H9 (cell line): ENCODE results near the gene WDR7. TPM values are rescaled to one million over a fixed set of nuclear protein-coding genes. Genes with fewer than 3 reads are reported as not detected.

Experiments
- DNase-seq: peaks from one replicate; pipeline ENCODE4 v3.0.0-alpha.2; 2017
- H2AFZ ChIP-seq: one replicate; pipeline ENCODE4 v1.6.1; 2013; ENCODE audit warnings: mild to moderate bottlenecking, low read length, control low read depth, moderate library complexity
- H2AK5ac ChIP-seq: 2 replicates; pipeline ENCODE4 v1.6.1; 2013; ENCODE audit warnings: low read length, control low read depth, mixed read lengths; ENCODE audit not compliant: insufficient read length
- H2BK120ac ChIP-seq: one replicate; pipeline ENCODE4 v1.6.1; 2013; ENCODE audit warnings: low read depth, mild to moderate bottlenecking, low read length, control low read depth, inconsistent platforms; ENCODE audit not compliant: poor library complexity, severe bottlenecking
- H2BK12ac ChIP-seq: 2 replicates; pipeline ENCODE4 v1.6.1; 2013; ENCODE audit warnings: low read length, control low read depth, mixed read lengths, low read depth; ENCODE audit not compliant: insufficient read length
- H2BK15ac ChIP-seq: 2 replicates; pipeline ENCODE4 v1.6.1; 2013; ENCODE audit warnings: low read depth, low read length, control low read depth
- H2BK20ac ChIP-seq: one replicate; pipeline ENCODE4 v1.6.1; 2013; ENCODE audit warnings: low read depth, mild to moderate bottlenecking, low read length, control low read depth, inconsistent platforms; ENCODE audit not compliant: poor library complexity, severe bottlenecking
- H2BK5ac ChIP-seq: 2 replicates; pipeline ENCODE4 v1.6.1; 2013; ENCODE audit warnings: low read length, control low read depth, mixed read lengths; ENCODE audit not compliant: insufficient read length
- H3K14ac ChIP-seq: 2 replicates; pipeline ENCODE4 v1.6.1; 2013; ENCODE audit warnings: low read length, control low read depth; ENCODE audit not compliant: insufficient read depth
- H3K18ac ChIP-seq: 2 replicates; pipeline ENCODE4 v1.6.1; 2013; ENCODE audit warnings: low read depth, mild to moderate bottlenecking, mixed read lengths, low read length, control low read depth; ENCODE audit not compliant: insufficient read length
- H3K23ac ChIP-seq: 2 replicates; pipeline ENCODE4 v1.6.1; 2013; ENCODE audit warnings: low read length, control low read depth, mixed read lengths, low read depth; ENCODE audit not compliant: insufficient read length
- H3K23me2 ChIP-seq: 2 replicates; pipeline ENCODE4 v1.6.1; 2013; ENCODE audit warnings: low read depth, mild to moderate bottlenecking, mixed read lengths, low read length, control low read depth; ENCODE audit not compliant: insufficient read length, poor library complexity, severe bottlenecking
- H3K27ac ChIP-seq: 2 replicates; pipeline ENCODE4 v1.5.1; 2013; ENCODE audit warnings: low read length, control low read depth, mixed read lengths, low read depth; ENCODE audit not compliant: insufficient read length
- H3K27me3 ChIP-seq: 2 replicates; pipeline ENCODE4 v1.6.1; 2013; ENCODE audit warnings: low read length, control low read depth, inconsistent platforms; ENCODE audit not compliant: insufficient read depth
- H3K4ac ChIP-seq: 2 replicates; pipeline ENCODE4 v1.6.1; 2013; ENCODE audit warnings: low read depth, mild to moderate bottlenecking, control low read depth, inconsistent platforms, low read length, moderate library complexity
- H3K4me1 ChIP-seq: 2 replicates; pipeline ENCODE4 v1.6.1; 2013; ENCODE audit warnings: low read length, control low read depth, inconsistent platforms; ENCODE audit not compliant: insufficient read depth
- H3K4me2 ChIP-seq: 2 replicates; pipeline ENCODE4 v1.6.1; 2013; ENCODE audit warnings: low read length, control low read depth, mixed read lengths; ENCODE audit not compliant: insufficient read length, insufficient read depth
- H3K56ac ChIP-seq: 2 replicates; pipeline ENCODE4 v1.6.1; 2013; ENCODE audit warnings: low read depth, mild to moderate bottlenecking, mixed read lengths, low read length, control low read depth; ENCODE audit not compliant: insufficient read length
- H3K79me1 ChIP-seq: 2 replicates; pipeline ENCODE4 v1.6.1; 2013; ENCODE audit warnings: low read depth, mild to moderate bottlenecking, moderate library complexity, low read length, control low read depth, inconsistent platforms; ENCODE audit not compliant: insufficient read depth, poor library complexity, severe bottlenecking
- H3K79me2 ChIP-seq: 2 replicates; pipeline ENCODE4 v1.6.1; 2013; ENCODE audit warnings: low read length, control low read depth, inconsistent platforms; ENCODE audit not compliant: insufficient read depth
- H3K9ac ChIP-seq: 2 replicates; pipeline ENCODE4 v1.6.1; 2013; ENCODE audit warnings: low read length, control low read depth, mixed read lengths; ENCODE audit not compliant: insufficient read length; ENCODE audit errors: extremely low read depth
- H3K9me3 ChIP-seq: one replicate; pipeline ENCODE4 v1.6.1; 2013; ENCODE audit warnings: low read depth, low read length, inconsistent platforms; ENCODE audit not compliant: control insufficient read depth
- H3T11ph ChIP-seq: one replicate; pipeline ENCODE4 v1.6.1; 2013; ENCODE audit warnings: mild to moderate bottlenecking, low read length, control low read depth, inconsistent platforms
- H4K20me1 ChIP-seq: one replicate; pipeline ENCODE4 v1.6.1; 2013; ENCODE audit not compliant: control insufficient read depth, insufficient read length, insufficient read depth
- H4K5ac ChIP-seq: 2 replicates; pipeline ENCODE4 v1.6.1; 2013; ENCODE audit warnings: low read depth, mild to moderate bottlenecking, mixed read lengths, low read length, control low read depth; ENCODE audit not compliant: insufficient read length
- H4K8ac ChIP-seq: replicated peaks from 2 replicates; pipeline ENCODE4 v1.6.1; 2013; ENCODE audit warnings: low read length, control low read depth, mixed read lengths, low read depth; ENCODE audit not compliant: insufficient read length
- H4K91ac ChIP-seq: 2 replicates; pipeline ENCODE4 v1.6.1; 2013; ENCODE audit warnings: low read depth, mild to moderate bottlenecking, moderate library complexity, mixed read lengths, low read length, control low read depth; ENCODE audit not compliant: insufficient read length
- H3K27ac Mint-ChIP-seq, 3 experiments: 2 replicates in 2 of 3; 3 replicates in 1 of 3; pipeline ENCODE4 v1.8.0; 2020 to 2021; ENCODE audit warnings: mixed read lengths in 3 of 3, mild to moderate bottlenecking in 1 of 3, moderate library complexity in 1 of 3
- H3K27me3 Mint-ChIP-seq: 2 replicates; pipeline ENCODE4 v1.8.0; 2021; ENCODE audit warnings: low read depth, mild to moderate bottlenecking, moderate library complexity, mixed read lengths
- H3K36me3 Mint-ChIP-seq, 3 experiments: 2 replicates in 2 of 3; 3 replicates in 1 of 3; pipeline ENCODE4 v1.8.0; 2020 to 2021; ENCODE audit warnings: low read depth in 3 of 3, mixed read lengths in 3 of 3; ENCODE audit not compliant: insufficient read depth in 1 of 3
- H3K4me1 Mint-ChIP-seq, 2 experiments: 2 replicates each; pipeline ENCODE4 v1.8.0; 2020; ENCODE audit warnings: mixed read lengths in 2 of 2
- H3K4me3 Mint-ChIP-seq, 2 experiments: 2 replicates in 1 of 2; 3 replicates in 1 of 2; pipeline ENCODE4 v1.8.0; 2020 to 2021; ENCODE audit warnings: mild to moderate bottlenecking in 2 of 2, mixed read lengths in 2 of 2, moderate library complexity in 1 of 2
- H3K9me3 Mint-ChIP-seq, 2 experiments: 2 replicates in 1 of 2; 3 replicates in 1 of 2; pipeline ENCODE4 v1.8.0; 2020; ENCODE audit warnings: mild to moderate bottlenecking in 2 of 2, mixed read lengths in 2 of 2, moderate library complexity in 1 of 2
- WGBS: extraction: QIAGEN DNeasy Blood & Tissue Kit; methylation state at CpG from one replicate; pipeline ENCODE4 v1.1.7; 2013; ENCODE audit warnings: missing lambda C conversion rate, low lambda C conversion rate, mixed read lengths; ENCODE audit not compliant: insufficient read length; ENCODE audit errors: extremely low coverage; 5-methylcytosine and 5-hydroxymethylcytosine counted together
- total RNA-seq: library from RNA; stranded (reverse); gene quantifications from 2 replicates; pipeline ENCODE4 v1.2.1, GENCODE V29; 2021
- TF ChIP-seq, protein P1 (sequence below): fragments of 200-600 bp; sonication (generic); conservative IDR thresholded peaks from 3 replicates; pipeline ENCODE4 v1.8.0; 2021; ENCODE audit warnings: antibody characterized with exemption, mild to moderate bottlenecking

Gene WDR7
- total RNA-seq, 1 experiment from 2014 or later: 14.8 TPM

- Mint-ChIP-seq H3K4me1 (peaks cover 5 to 6% of the 10 kb centered on the region in 2 experiments; a peak in 3 of 4 replicates), H3K27me3 (no peaks in the 10 kb centered on the region), H3K27ac (no peak overlapping the region), H3K9me3 (no peaks in the 10 kb centered on the region), H3K36me3 (no peaks in the 10 kb centered on the region), H3K4me3 (no peak overlapping the region)
- Histone ChIP-seq H2BK20ac (no peak overlapping the region), H3T11ph (no peak overlapping the region), H3K9ac (no peak overlapping the region), H3K4me2 (no peak overlapping the region), H4K8ac (no peak overlapping the region), H3K23ac (no peak overlapping the region), H3K27me3 (no peaks in the 10 kb centered on the region), H4K20me1 (no peaks in the 10 kb centered on the region), H3K79me2 (no peaks in the 10 kb centered on the region), H3K9me3 (no peaks in the 10 kb centered on the region), H3K56ac (no peak overlapping the region), H2AFZ (no peak overlapping the region), H3K23me2 (no peaks in the 10 kb centered on the region), H3K79me1 (peaks cover 2% of the 10 kb centered on the region), H3K27ac (no peak overlapping the region), H4K5ac (no peak overlapping the region), H2BK12ac (no peak overlapping the region), H2BK120ac (no peak overlapping the region), H2AK5ac (no peak overlapping the region), H3K4ac (no peak overlapping the region), H2BK15ac (no peak overlapping the region), H3K14ac (no peak overlapping the region), H3K18ac (no peak overlapping the region), H2BK5ac (no peak overlapping the region), H3K4me1 (no peaks in the 10 kb centered on the region), H4K91ac (no peak overlapping the region)
- TF ChIP-seq, protein P1, sequence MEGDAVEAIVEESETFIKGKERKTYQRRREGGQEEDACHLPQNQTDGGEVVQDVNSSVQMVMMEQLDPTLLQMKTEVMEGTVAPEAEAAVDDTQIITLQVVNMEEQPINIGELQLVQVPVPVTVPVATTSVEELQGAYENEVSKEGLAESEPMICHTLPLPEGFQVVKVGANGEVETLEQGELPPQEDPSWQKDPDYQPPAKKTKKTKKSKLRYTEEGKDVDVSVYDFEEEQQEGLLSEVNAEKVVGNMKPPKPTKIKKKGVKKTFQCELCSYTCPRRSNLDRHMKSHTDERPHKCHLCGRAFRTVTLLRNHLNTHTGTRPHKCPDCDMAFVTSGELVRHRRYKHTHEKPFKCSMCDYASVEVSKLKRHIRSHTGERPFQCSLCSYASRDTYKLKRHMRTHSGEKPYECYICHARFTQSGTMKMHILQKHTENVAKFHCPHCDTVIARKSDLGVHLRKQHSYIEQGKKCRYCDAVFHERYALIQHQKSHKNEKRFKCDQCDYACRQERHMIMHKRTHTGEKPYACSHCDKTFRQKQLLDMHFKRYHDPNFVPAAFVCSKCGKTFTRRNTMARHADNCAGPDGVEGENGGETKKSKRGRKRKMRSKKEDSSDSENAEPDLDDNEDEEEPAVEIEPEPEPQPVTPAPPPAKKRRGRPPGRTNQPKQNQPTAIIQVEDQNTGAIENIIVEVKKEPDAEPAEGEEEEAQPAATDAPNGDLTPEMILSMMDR: no peak
- DNase-seq: no peak
- WGBS: no CpG with 5 or more reads among the region's 8 CpGs
Observed at GRCh38 chr18:56672391-56672790, 21.2 kb downstream of the WDR7 start.
